ENCODE results near the gene SDK1.
A peak's percentile ranks its signal among the peaks of the same experiment; 100 is the strongest.

Gene SDK1

GRCh38 chr7:3657206-3657605, 356.2 kb downstream of the SDK1 start:
- no peak for TF ChIP-seq CTCF (IDR thresholded peaks at IDR 0.05; ENCODE audit: low read depth, low read length)

GRCh38 chr7:3668743-3669142, 367.7 kb downstream of the SDK1 start:
- DNase-seq (ENCODE audit: extremely low read depth, low read depth), result no peak
- no peak for TF ChIP-seq CTCF (IDR thresholded peaks at IDR 0.05; ENCODE audit: low read depth, low read length)

More at GRCh38 chr7:3657206-3657605, 356.2 kb downstream of the SDK1 start:
- DNase-seq (ENCODE audit: extremely low read depth, low read depth), result no peak

GRCh38 chr7:3670898-3671297, 369.8 kb downstream of the SDK1 start:
- no peak for DNase-seq (ENCODE audit: extremely low read depth, low read depth)
- no peak for TF ChIP-seq CTCF (IDR thresholded peaks at IDR 0.05; ENCODE audit: low read depth, low read length)

GRCh38 chr7:3673524-3673923, 372.5 kb downstream of the SDK1 start:
- no peak for DNase-seq (ENCODE audit: extremely low read depth, low read depth)
- TF ChIP-seq CTCF (IDR thresholded peaks at IDR 0.05; ENCODE audit: low read depth, low read length), result peak; percentile 30

- TF ChIP-seq CTCF (IDR thresholded peaks at IDR 0.05; ENCODE audit: low read depth, low read length), result no peak
- DNase-seq (ENCODE audit: extremely low read depth, low read depth), result no peak
Observed at GRCh38 chr7:3678314-3678810, 377.3 kb downstream of the SDK1 start.

- DNase-seq (ENCODE audit: extremely low read depth, low read depth), result no peak
- no peak for TF ChIP-seq CTCF (IDR thresholded peaks at IDR 0.05; ENCODE audit: low read depth, low read length)
Observed at GRCh38 chr7:3682028-3682710, 381.1 kb downstream of the SDK1 start.

GRCh38 chr7:3683546-3684539, 382.8 kb downstream of the SDK1 start:
- no peak for TF ChIP-seq CTCF (IDR thresholded peaks at IDR 0.05; ENCODE audit: low read depth, low read length)
- DNase-seq (ENCODE audit: extremely low read depth, low read depth), result no peak
